Astrocyte (in vitro differentiated cells and primary cell): ENCODE results near the gene EHBP1. TPM values are rescaled to one million over a fixed set of nuclear protein-coding genes. Genes with fewer than 3 reads are reported as not detected.
A peak's percentile ranks its signal among the peaks of the same experiment; 100 is the strongest.

Experiments used
- DNase-seq: peaks from one replicate; pipeline ENCODE4 v3.0.0-alpha.2; 2010; ENCODE audit warnings: low read depth
- FAIRE-seq: peaks from 2 replicates; lab custom pipeline; 2011; peaks lifted over from hg19 to GRCh38; lab: Jason Lieb, UNC
- H2AFZ ChIP-seq: 2 replicates; pipeline ENCODE4 v1.6.0; 2012; ENCODE audit warnings: low read depth, low read length, inconsistent platforms
- H3K27ac ChIP-seq: 2 replicates; pipeline ENCODE4 v1.5.1; 2011; ENCODE audit warnings: low read depth, low read length, inconsistent platforms
- H3K27me3 ChIP-seq: 2 replicates; pipeline ENCODE4 v1.6.0; 2011; ENCODE audit warnings: low read length, inconsistent platforms; ENCODE audit not compliant: insufficient read depth
- H3K36me3 ChIP-seq: 2 replicates; pipeline ENCODE4 v1.5.1; 2011; ENCODE audit warnings: low read length, inconsistent platforms; ENCODE audit not compliant: insufficient read depth
- H3K4me1 ChIP-seq: 2 replicates; pipeline ENCODE4 v1.5.1; 2011; ENCODE audit warnings: low read length, inconsistent platforms; ENCODE audit not compliant: insufficient read depth
- H3K4me2 ChIP-seq: 2 replicates; pipeline ENCODE4 v1.6.0; 2012; ENCODE audit warnings: low read length, inconsistent platforms
- H3K4me3 ChIP-seq: 2 replicates; pipeline ENCODE4 v1.5.1; 2011; ENCODE audit warnings: low read depth, mild to moderate bottlenecking, low read length, inconsistent platforms; ENCODE audit not compliant: insufficient read depth
- H3K79me2 ChIP-seq: 2 replicates; pipeline ENCODE4 v1.6.0; 2012; ENCODE audit warnings: mild to moderate bottlenecking, low read length, inconsistent platforms; ENCODE audit not compliant: insufficient read depth
- H3K9ac ChIP-seq: 2 replicates; pipeline ENCODE4 v1.6.0; 2012; ENCODE audit warnings: mild to moderate bottlenecking, low read length, inconsistent platforms
- H3K9me3 ChIP-seq: 2 replicates; pipeline ENCODE4 v1.5.1; 2012; ENCODE audit warnings: low read depth, mild to moderate bottlenecking, low read length, inconsistent platforms; ENCODE audit not compliant: insufficient read depth
- H4K20me1 ChIP-seq: 2 replicates; pipeline ENCODE4 v1.6.0; 2012; ENCODE audit warnings: low read length, inconsistent platforms; ENCODE audit not compliant: insufficient read depth
- H3K27ac Mint-ChIP-seq: one replicate; pipeline ENCODE4 v1.8.0; 2021; ENCODE audit warnings: mild to moderate bottlenecking, mixed read lengths; ENCODE audit not compliant: unreplicated experiment
- H3K27me3 Mint-ChIP-seq: one replicate; pipeline ENCODE4 v1.8.0; 2021; ENCODE audit warnings: low read depth, mixed read lengths; ENCODE audit not compliant: unreplicated experiment
- H3K36me3 Mint-ChIP-seq: one replicate; pipeline ENCODE4 v1.8.0; 2021; ENCODE audit warnings: low read depth, mixed read lengths; ENCODE audit not compliant: unreplicated experiment
- H3K4me1 Mint-ChIP-seq: one replicate; pipeline ENCODE4 v1.8.0; 2021; ENCODE audit warnings: low read depth, mixed read lengths; ENCODE audit not compliant: unreplicated experiment
- H3K4me3 Mint-ChIP-seq: one replicate; pipeline ENCODE4 v1.8.0; 2021; ENCODE audit warnings: mild to moderate bottlenecking, moderate library complexity, mixed read lengths; ENCODE audit not compliant: unreplicated experiment
- H3K9me3 Mint-ChIP-seq: one replicate; pipeline ENCODE4 v1.8.0; 2021; ENCODE audit warnings: mild to moderate bottlenecking, mixed read lengths; ENCODE audit not compliant: unreplicated experiment
- EZH2 ChIP-seq: IDR thresholded peaks from 2 replicates; pipeline ENCODE4 v1.6.1; 2012; ENCODE audit warnings: mild to moderate bottlenecking, low read length, inconsistent platforms; ENCODE audit not compliant: insufficient read depth
- total RNA-seq: library from RNA; stranded (reverse); gene quantifications from 2 replicates; pipeline ENCODE4 v1.2.1, GENCODE V29; 2021
- TF ChIP-seq, protein P1 (sequence below): IDR thresholded peaks from 2 replicates; pipeline ENCODE4 v1.5.1; 2011; ENCODE audit warnings: low read depth, mild to moderate bottlenecking, inconsistent platforms, low read length, moderate library complexity; ENCODE audit not compliant: insufficient read depth

EHBP1 gene
- total RNA-seq, 1 donor from 2014 or later, result 44.1 TPM

DNA sequence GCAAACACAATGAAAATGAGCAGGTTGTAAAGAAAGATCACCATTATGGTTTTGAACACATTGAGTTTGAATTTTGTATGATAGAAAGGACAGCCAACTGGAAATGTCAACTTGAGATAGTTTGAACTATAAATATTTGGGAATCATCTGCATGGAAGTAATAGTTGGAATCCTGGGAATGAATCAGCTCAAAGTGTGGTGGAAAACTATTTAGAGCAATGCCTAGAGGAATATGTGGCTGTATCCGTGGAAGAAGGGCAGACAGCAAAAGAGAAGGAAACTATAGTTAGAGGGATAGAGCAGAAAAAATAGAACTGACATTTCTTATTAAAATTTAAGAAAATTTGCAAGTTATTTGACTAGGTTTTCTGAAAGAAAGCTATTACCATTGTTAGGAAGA is 232.6 kb downstream of the EHBP1 start:
- Mint-ChIP-seq H3K27ac (no peak overlapping the region), H3K4me1 (peaks cover 17% of the 10 kb centered on the region), H3K9me3 (no peaks in the 10 kb centered on the region), H3K4me3 (no peak overlapping the region), H3K27me3 (no peaks in the 10 kb centered on the region), H3K36me3 (no peaks in the 10 kb centered on the region)
- peak overlapping the region; percentile 12 for H3K4me2 ChIP-seq
- H4K20me1 ChIP-seq, result no peaks in the 10 kb centered on the region
- FAIRE-seq, result no peak
- H3K4me1 ChIP-seq, result peaks cover 13% of the 10 kb centered on the region
- no peak overlapping the region for H3K9ac ChIP-seq
- H3K4me3 ChIP-seq, result no peak overlapping the region
- no peak for TF ChIP-seq EZH2
- TF ChIP-seq, protein P1, sequence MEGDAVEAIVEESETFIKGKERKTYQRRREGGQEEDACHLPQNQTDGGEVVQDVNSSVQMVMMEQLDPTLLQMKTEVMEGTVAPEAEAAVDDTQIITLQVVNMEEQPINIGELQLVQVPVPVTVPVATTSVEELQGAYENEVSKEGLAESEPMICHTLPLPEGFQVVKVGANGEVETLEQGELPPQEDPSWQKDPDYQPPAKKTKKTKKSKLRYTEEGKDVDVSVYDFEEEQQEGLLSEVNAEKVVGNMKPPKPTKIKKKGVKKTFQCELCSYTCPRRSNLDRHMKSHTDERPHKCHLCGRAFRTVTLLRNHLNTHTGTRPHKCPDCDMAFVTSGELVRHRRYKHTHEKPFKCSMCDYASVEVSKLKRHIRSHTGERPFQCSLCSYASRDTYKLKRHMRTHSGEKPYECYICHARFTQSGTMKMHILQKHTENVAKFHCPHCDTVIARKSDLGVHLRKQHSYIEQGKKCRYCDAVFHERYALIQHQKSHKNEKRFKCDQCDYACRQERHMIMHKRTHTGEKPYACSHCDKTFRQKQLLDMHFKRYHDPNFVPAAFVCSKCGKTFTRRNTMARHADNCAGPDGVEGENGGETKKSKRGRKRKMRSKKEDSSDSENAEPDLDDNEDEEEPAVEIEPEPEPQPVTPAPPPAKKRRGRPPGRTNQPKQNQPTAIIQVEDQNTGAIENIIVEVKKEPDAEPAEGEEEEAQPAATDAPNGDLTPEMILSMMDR, result no peak
- H3K36me3 ChIP-seq, result no peaks in the 10 kb centered on the region
- H3K27me3 ChIP-seq, result no peaks in the 10 kb centered on the region
- DNase-seq, result peak; percentile 76
- no peak overlapping the region for H2AFZ ChIP-seq
- no peak overlapping the region for H3K27ac ChIP-seq
- no peaks in the 10 kb centered on the region for H3K9me3 ChIP-seq
- no peaks in the 10 kb centered on the region for H3K79me2 ChIP-seq

DNA sequence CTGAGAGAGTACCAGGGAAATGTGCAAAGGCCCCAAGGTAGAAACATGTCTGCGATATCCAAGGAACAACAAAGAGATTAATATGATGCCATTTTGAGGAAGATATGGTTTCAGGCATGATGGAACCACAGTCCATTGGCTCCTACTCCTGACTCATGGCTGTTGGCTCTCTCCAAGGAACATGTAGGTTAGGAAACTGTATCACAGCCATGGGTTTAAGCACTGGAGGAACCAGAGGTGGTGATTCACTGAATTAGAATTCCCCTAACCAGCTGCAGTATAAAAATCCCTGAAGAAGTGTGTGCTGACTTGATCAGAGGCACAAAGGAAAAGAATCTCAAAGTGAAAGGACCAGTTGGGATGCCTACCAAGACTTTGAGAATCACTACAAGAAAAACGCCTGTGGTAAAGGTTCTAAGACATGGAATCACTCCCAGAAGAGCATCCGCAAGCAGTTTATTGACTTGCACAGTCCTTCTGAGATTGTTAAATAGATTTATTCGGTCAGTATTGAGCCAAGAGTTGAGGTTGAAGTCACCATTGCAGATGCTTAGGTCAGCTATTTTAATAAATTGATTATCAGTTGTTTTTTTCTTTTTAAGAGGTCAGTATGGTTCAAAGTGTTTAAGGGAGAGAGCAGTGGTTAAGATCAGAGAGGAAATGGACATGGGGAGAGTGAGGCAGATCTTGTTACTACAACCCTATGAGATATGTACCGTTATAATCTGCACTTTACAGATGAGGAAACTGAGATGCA is 234.4 kb downstream of the EHBP1 start:
- no peak for TF ChIP-seq EZH2
- TF ChIP-seq, protein P1, result no peak
- H4K20me1 ChIP-seq, result no peaks in the 10 kb centered on the region
- H3K4me1 ChIP-seq, result peaks cover 13% of the 10 kb centered on the region
- no peaks in the 10 kb centered on the region for H3K36me3 ChIP-seq
- no peak overlapping the region for H3K4me3 ChIP-seq
- H3K27me3 ChIP-seq, result no peaks in the 10 kb centered on the region
- H3K79me2 ChIP-seq, result no peaks in the 10 kb centered on the region
- no peaks in the 10 kb centered on the region for H3K9me3 Mint-ChIP-seq
- H3K9ac ChIP-seq, result no peak overlapping the region
- peak overlapping the region; percentile 40 for H3K27ac ChIP-seq
- FAIRE-seq, result peak; percentile 62
- no peak overlapping the region for H3K4me3 Mint-ChIP-seq
- peaks cover 17% of the 10 kb centered on the region for H3K4me1 Mint-ChIP-seq
- no peaks in the 10 kb centered on the region for H3K27me3 Mint-ChIP-seq
- H3K36me3 Mint-ChIP-seq, result no peaks in the 10 kb centered on the region
- H3K4me2 ChIP-seq, result peak overlapping the region; percentile 37
- H3K27ac Mint-ChIP-seq, result no peak overlapping the region
- DNase-seq, result peak; percentile 96
- no peak overlapping the region for H2AFZ ChIP-seq
- H3K9me3 ChIP-seq, result no peaks in the 10 kb centered on the region

DNA sequence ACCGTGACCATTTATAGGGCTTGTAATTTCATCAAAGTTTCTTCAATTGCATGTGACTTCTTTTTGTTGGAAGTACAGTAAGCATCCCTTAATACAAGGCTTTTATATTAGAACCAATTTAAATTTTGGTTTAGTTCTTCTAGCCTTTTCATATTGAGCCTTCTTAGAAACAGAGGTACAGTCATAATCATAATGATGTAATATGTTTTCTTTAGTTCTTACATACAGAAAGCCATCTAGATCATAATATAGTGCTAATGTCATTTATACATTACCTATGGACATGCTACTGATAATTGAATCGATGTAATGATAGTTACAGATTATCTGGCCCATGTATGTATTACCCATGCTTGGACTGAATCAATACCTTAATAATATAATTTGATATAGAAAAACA is 235.2 kb downstream of the EHBP1 start:
- no peak overlapping the region for H3K4me2 ChIP-seq
- no peak overlapping the region for H3K9ac ChIP-seq
- no peak overlapping the region for H3K4me3 ChIP-seq
- FAIRE-seq (no peak), DNase-seq (no peak)
- no peaks in the 10 kb centered on the region for H3K9me3 ChIP-seq
- TF ChIP-seq, protein P1, result no peak
- no peak for TF ChIP-seq EZH2
- no peak overlapping the region for H3K27ac ChIP-seq
- H3K4me1 ChIP-seq, result peaks cover 13% of the 10 kb centered on the region
- no peaks in the 10 kb centered on the region for H3K79me2 ChIP-seq
- peaks cover 17% of the 10 kb centered on the region for H3K4me1 Mint-ChIP-seq
- H3K36me3 Mint-ChIP-seq, result no peaks in the 10 kb centered on the region
- H3K27ac Mint-ChIP-seq, result no peak overlapping the region
- H2AFZ ChIP-seq, result no peak overlapping the region
- no peaks in the 10 kb centered on the region for H3K27me3 Mint-ChIP-seq
- H3K4me3 Mint-ChIP-seq, result no peak overlapping the region
- H3K36me3 ChIP-seq, result no peaks in the 10 kb centered on the region
- no peaks in the 10 kb centered on the region for H3K9me3 Mint-ChIP-seq
- no peaks in the 10 kb centered on the region for H3K27me3 ChIP-seq
- H4K20me1 ChIP-seq, result no peaks in the 10 kb centered on the region
